ENCODE measurements around the gene OTOA.

- no peak for TF ChIP-seq CTCF (IDR thresholded peaks at IDR 0.05)
- no peak for TF ChIP-seq POLR2AphosphoS5 (IDR thresholded peaks at IDR 0.05)
These were observed 37.0 kb upstream of the OTOA start for GRCh38 chr16:21626659-21627277.
